ENCODE results near the gene NLRP6.

The NLRP6 gene

GRCh38 chr11:256952-257737 is 21.1 kb upstream of the NLRP6 start:
- ATAC-seq, result no peak

- ATAC-seq, result no peak
These were observed 20.3 kb upstream of the NLRP6 start for GRCh38 chr11:257766-258493.

- ATAC-seq, result no peak
These were observed 18.8 kb upstream of the NLRP6 start for GRCh38 chr11:259413-259812.

- ATAC-seq, result no peak
These were observed 16.6 kb upstream of the NLRP6 start for GRCh38 chr11:261624-262023.

- ATAC-seq, result peak; percentile 84
These were observed 11.3 kb upstream of the NLRP6 start for GRCh38 chr11:266676-267439.

GRCh38 chr11:267491-267994 is 10.7 kb upstream of the NLRP6 start:
- peak in 1 of 2 donors; percentile 4 for ATAC-seq

- ATAC-seq, result peak in 1 of 2 donors; percentile 2
These were observed 9.5 kb upstream of the NLRP6 start for GRCh38 chr11:268716-269145.

GRCh38 chr11:269146-269890 is 8.9 kb upstream of the NLRP6 start:
- peak; percentile 52 to 64 for ATAC-seq

GRCh38 chr11:270451-271318 is 7.5 kb upstream of the NLRP6 start:
- ATAC-seq, result no peak

- ATAC-seq, result no peak
These were observed 6.9 kb upstream of the NLRP6 start for GRCh38 chr11:271319-271715.

- ATAC-seq, result no peak
These were observed 5.8 kb upstream of the NLRP6 start for GRCh38 chr11:272195-272930.

- ATAC-seq, result no peak
These were observed 5.3 kb upstream of the NLRP6 start for GRCh38 chr11:272931-273198.

GRCh38 chr11:276219-276618 is 2.0 kb upstream of the NLRP6 start:
- no peak for ATAC-seq

- ATAC-seq, result no peak
These were observed 1.1 kb downstream of the NLRP6 start for GRCh38 chr11:279040-279965.

- ATAC-seq, result peak; percentile 27 to 55
These were observed 1.9 kb downstream of the NLRP6 start for GRCh38 chr11:279966-280705.

GRCh38 chr11:280706-281485 is 2.7 kb downstream of the NLRP6 start:
- ATAC-seq, result peak; percentile 27 to 55

GRCh38 chr11:281486-282161 is 3.4 kb downstream of the NLRP6 start:
- ATAC-seq, result peak in 1 of 2 donors; percentile 3

GRCh38 chr11:282171-282570 is 4.0 kb downstream of the NLRP6 start:
- ATAC-seq, result no peak
